ENCODE data around the gene DOC2A.
A peak's percentile ranks its signal among the peaks of the same experiment; 100 is the strongest.

The DOC2A gene

GRCh38 chr16:30009990-30010843 is 610 bp downstream of the DOC2A start:
- Histone ChIP-seq H3K4me1 (ENCODE audit: control insufficient read depth, low read length) (peaks cover 26% of the 10 kb centered on the region), H3K9me3 (ENCODE audit: control insufficient read depth, insufficient read depth, low read length) (no peaks in the 10 kb centered on the region), H3K27ac (ENCODE audit: low read depth, low read length) (no peak overlapping the region), H3K9me2 (replicated peaks; ENCODE audit: control insufficient read depth, low read length) (no peaks in the 10 kb centered on the region), H3F3A (ENCODE audit: control insufficient read depth, insufficient read depth) (no peaks in the 10 kb centered on the region), H4K20me1 (ENCODE audit: control insufficient read depth, insufficient read depth, low read depth, low read length) (no peaks in the 10 kb centered on the region), H3K4me2 (ENCODE audit: low read length) (peak overlapping the region; percentile 76), H3K27me3 (ENCODE audit: control insufficient read depth, low read length) (peaks cover 31% of the 10 kb centered on the region), H3K79me2 (ENCODE audit: control insufficient read depth, low read length) (no peaks in the 10 kb centered on the region), H3K4me3 (ENCODE audit: low read length) (peak overlapping the region; percentile 71), H3K36me3 (ENCODE audit: control insufficient read depth, low read length) (peaks cover 8% of the 10 kb centered on the region)
- TF ChIP-seq CTCF (IDR thresholded peaks at IDR 0.05; ENCODE audit: low read depth, low read length, poor library complexity, severe bottlenecking) (no peak), EZH2phosphoT487 (IDR thresholded peaks at IDR 0.05; ENCODE audit: borderline replicate concordance, low read length) (no peak)

- TF ChIP-seq CTCF (IDR thresholded peaks at IDR 0.05; ENCODE audit: low read depth, low read length, poor library complexity, severe bottlenecking): no peak
- no peak for TF ChIP-seq EZH2phosphoT487 (IDR thresholded peaks at IDR 0.05; ENCODE audit: borderline replicate concordance, low read length)
- H3K4me3 ChIP-seq (ENCODE audit: low read length): no peak overlapping the region
- no peak overlapping the region for H3K4me2 ChIP-seq (ENCODE audit: low read length)
These were observed 1.6 kb downstream of the DOC2A start for GRCh38 chr16:30009085-30009862.

GRCh38 chr16:30007378-30007895 is 3.4 kb downstream of the DOC2A start:
- H3K4me3 ChIP-seq (ENCODE audit: low read length): no peak overlapping the region
- peaks cover 31% of the 10 kb centered on the region for H3K27me3 ChIP-seq (ENCODE audit: control insufficient read depth, low read length)
- H3K4me2 ChIP-seq (ENCODE audit: low read length): no peak overlapping the region
- no peak overlapping the region for H3K27ac ChIP-seq (ENCODE audit: low read depth, low read length)
- H3K9me3 ChIP-seq (ENCODE audit: control insufficient read depth, insufficient read depth, low read length): no peaks in the 10 kb centered on the region
- no peak for TF ChIP-seq CTCF (IDR thresholded peaks at IDR 0.05; ENCODE audit: low read depth, low read length, poor library complexity, severe bottlenecking)
- no peak for TF ChIP-seq EZH2phosphoT487 (IDR thresholded peaks at IDR 0.05; ENCODE audit: borderline replicate concordance, low read length)
- H4K20me1 ChIP-seq (ENCODE audit: control insufficient read depth, insufficient read depth, low read depth, low read length): no peaks in the 10 kb centered on the region
- peaks cover 14% of the 10 kb centered on the region for H3K36me3 ChIP-seq (ENCODE audit: control insufficient read depth, low read length)
- H3K4me1 ChIP-seq (ENCODE audit: control insufficient read depth, low read length): peaks cover 19% of the 10 kb centered on the region
- no peaks in the 10 kb centered on the region for H3K79me2 ChIP-seq (ENCODE audit: control insufficient read depth, low read length)
- H3F3A ChIP-seq (ENCODE audit: control insufficient read depth, insufficient read depth): no peaks in the 10 kb centered on the region
- no peaks in the 10 kb centered on the region for H3K9me2 ChIP-seq (replicated peaks; ENCODE audit: control insufficient read depth, low read length)

More at GRCh38 chr16:30009085-30009862, 1.6 kb downstream of the DOC2A start:
- H3K27me3 ChIP-seq (ENCODE audit: control insufficient read depth, low read length): peaks cover 31% of the 10 kb centered on the region
- no peak overlapping the region for H3K27ac ChIP-seq (ENCODE audit: low read depth, low read length)
- no peaks in the 10 kb centered on the region for H4K20me1 ChIP-seq (ENCODE audit: control insufficient read depth, insufficient read depth, low read depth, low read length)
- peaks cover 8% of the 10 kb centered on the region for H3K36me3 ChIP-seq (ENCODE audit: control insufficient read depth, low read length)
- H3F3A ChIP-seq (ENCODE audit: control insufficient read depth, insufficient read depth): no peaks in the 10 kb centered on the region
- H3K9me3 ChIP-seq (ENCODE audit: control insufficient read depth, insufficient read depth, low read length): no peaks in the 10 kb centered on the region
- no peaks in the 10 kb centered on the region for H3K79me2 ChIP-seq (ENCODE audit: control insufficient read depth, low read length)
- peaks cover 26% of the 10 kb centered on the region for H3K4me1 ChIP-seq (ENCODE audit: control insufficient read depth, low read length)
- H3K9me2 ChIP-seq (replicated peaks; ENCODE audit: control insufficient read depth, low read length): no peaks in the 10 kb centered on the region
